ENCODE measurements around the gene AKAP9. TPM values are rescaled to one million over a fixed set of nuclear protein-coding genes. Genes with fewer than 3 reads are reported as not detected.

AKAP9 gene
- total and polyA plus RNA-seq, 2 donors (not counting 3 experiments of a cell fraction or from before 2014, with no cell fraction given), result 9.5 to 51.6 TPM

DNA sequence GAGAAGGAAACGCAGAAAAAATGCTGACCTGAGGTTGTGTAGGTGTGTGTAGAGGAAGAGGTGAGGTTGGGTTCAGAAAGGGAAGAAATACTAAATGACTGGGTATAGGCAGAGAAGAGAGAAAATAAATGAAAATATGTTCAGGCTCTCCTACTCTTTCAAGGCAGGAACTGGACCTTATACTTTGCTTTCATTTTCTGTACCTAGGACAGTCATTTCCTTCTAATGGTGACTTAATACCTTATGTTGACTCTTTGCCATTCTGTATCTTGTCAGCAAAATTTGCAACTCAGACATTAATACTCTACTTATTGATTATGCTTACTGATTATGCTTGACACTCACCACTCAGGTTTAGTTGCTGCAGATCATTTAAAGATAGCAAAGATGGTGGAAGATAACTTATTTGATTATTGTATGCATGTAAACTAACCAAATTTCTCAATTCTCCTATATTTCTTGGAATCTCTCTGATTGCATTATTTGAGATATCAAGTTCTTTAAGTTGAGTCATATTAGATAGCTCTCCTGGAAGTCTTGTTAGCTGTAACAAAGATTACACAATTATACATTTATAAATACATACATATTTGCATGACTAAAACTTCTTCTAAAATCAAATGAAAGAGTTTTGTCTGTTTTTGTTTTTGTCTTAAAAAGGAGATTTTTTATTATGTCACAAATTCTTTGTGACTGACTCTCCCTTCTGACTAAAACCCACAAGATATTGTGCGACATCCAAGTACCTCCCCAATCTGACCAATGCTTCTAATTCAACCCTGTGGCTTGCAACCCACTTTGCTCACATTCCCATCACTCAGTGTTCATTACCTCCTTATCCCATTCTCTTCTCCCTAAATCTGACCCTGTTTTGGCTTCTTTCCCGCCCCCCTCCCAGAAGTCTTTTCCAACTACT lies 218.3 kb downstream of the AKAP9 start:
- H2AFZ ChIP-seq (ENCODE audit: low read depth, low read length), result no peak overlapping the region
- H3K4me3 ChIP-seq (replicated peaks in 1 of 3; ENCODE audit: insufficient read depth in 1 of 3, low read depth in 1 of 3, low read length in 3 of 3), result no peak overlapping the region
- intact Hi-C loops (cut with micrococcal nuclease) (no loop called here), dilution Hi-C loops (cut with MboI; ENCODE audit: extremely low pct_ligation_motif_present, low sequenced_read_pairs) (no loop called here)
- H3K79me2 ChIP-seq (ENCODE audit: control insufficient read depth, insufficient read depth, low read length), result no peaks in the 10 kb centered on the region
- BruUV-seq (replicated peaks), result no TSS peak
- FAIRE-seq, result no peak
- no peaks in the 10 kb centered on the region for H4K20me1 ChIP-seq (replicated peaks; ENCODE audit: control insufficient read depth, extremely low read depth, insufficient read depth, low read length)
- no peak for DNase-seq (ENCODE audit: low read depth, low spot score)
- H3K9ac ChIP-seq (replicated peaks; ENCODE audit: extremely low read depth, insufficient read depth, low read length), result no peak overlapping the region
- no peaks in the 10 kb centered on the region for H3K4me1 ChIP-seq (ENCODE audit: control insufficient read depth, extremely low read depth, insufficient read depth, low read length)
- H3K9me1 ChIP-seq (replicated peaks; ENCODE audit: control insufficient read depth, extremely low read depth, insufficient read depth, low read length), result no peaks in the 10 kb centered on the region
- H3K27me3 ChIP-seq (ENCODE audit: control insufficient read depth in 2 of 2, insufficient read depth in 2 of 2, low read length in 2 of 2), result no peaks in the 10 kb centered on the region
- no peaks in the 10 kb centered on the region for H3K9me3 ChIP-seq (replicated peaks; ENCODE audit: control insufficient read depth, insufficient read depth, low read length)
- H3K36me3 ChIP-seq (ENCODE audit: control insufficient read depth in 2 of 2, extremely low read depth in 1 of 2, insufficient read depth in 2 of 2, low read length in 2 of 2), result no peaks in the 10 kb centered on the region
- no peak overlapping the region for H3K27ac ChIP-seq (ENCODE audit: insufficient read depth, low read depth, low read length)
- ChIA-PET POLR2A (no interaction called here), CTCF (interaction anchor here (1.3 kb wide), 1 partner anchor 21 kb away, joined by 5 read pairs; the partner anchor contains the start of gene LRRD1)
- no peak overlapping the region for H3K4me2 ChIP-seq (ENCODE audit: insufficient read depth, low read length)
- TF ChIP-seq, protein P1, sequence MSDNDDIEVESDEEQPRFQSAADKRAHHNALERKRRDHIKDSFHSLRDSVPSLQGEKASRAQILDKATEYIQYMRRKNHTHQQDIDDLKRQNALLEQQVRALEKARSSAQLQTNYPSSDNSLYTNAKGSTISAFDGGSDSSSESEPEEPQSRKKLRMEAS (IDR thresholded peaks at IDR 0.05; ENCODE audit: insufficient read depth, insufficient read length), result no peak
- TF ChIP-seq CTCF (IDR thresholded peaks at IDR 0.05; ENCODE audit: extremely low read depth in 1 of 2, insufficient read depth in 1 of 2, low read depth in 1 of 2, low read length in 2 of 2), result no peak
- no peak for TF ChIP-seq GATA2 (IDR thresholded peaks at IDR 0.05; ENCODE audit: insufficient read depth, insufficient read length, low read depth, low read length)

Other genes starting within 250 kb of the AKAP9 start
- 10.2 TPM in 2 replicates for gene MTERF1, start 60.2 kb upstream of the AKAP9 start, total RNA-seq
- 1.7 and 3.1 TPM in 2 replicates for gene MTERF1, start 60.2 kb upstream of the AKAP9 start, polyA plus RNA-seq
- gene CYP51A1, start 193.6 kb downstream of the AKAP9 start, total RNA-seq, result 119 and 131 TPM in 2 replicates
- 9.7 and 16.5 TPM in 2 replicates for gene CYP51A1, start 193.6 kb downstream of the AKAP9 start, polyA plus RNA-seq
- 0.46 TPM in 1 of 2 replicates, not detected in the other for gene LRRD1, start 238.3 kb downstream of the AKAP9 start, total RNA-seq
- gene LRRD1, start 238.3 kb downstream of the AKAP9 start, polyA plus RNA-seq, result 0.03 TPM in 1 of 2 replicates, not detected in the other

Measured in endothelial cell of umbilical vein (primary cell).